A549 (cell line): ENCODE data around the gene LSM4. TPM values are rescaled to one million over a fixed set of nuclear protein-coding genes. Genes with fewer than 3 reads are reported as not detected.

Source experiments
- ATAC-seq, 2 experiments: fragments of 200-7000 bp in 1 of 2; fragments of >200 bp in 1 of 2; cut with Nextera tagmentation in 1 of 2; cut with Tn5 transposase in 1 of 2; 3 replicates each; pipeline versions ENCODE4 v1.8.0 to v1.9.1; 2018 to 2020; ENCODE audit warnings: mild to moderate bottlenecking in 1 of 2, moderate library complexity in 1 of 2
- CTCF ChIA-PET: fragments of 300-600 bp; sonication (Branson Sonifier 250); formaldehyde crosslinking; extraction: SDS; loops from one replicate; lab custom pipeline; 2021; ENCODE audit warnings: antibody characterized with exemption, inconsistent platforms; lab: Yijun Ruan, JAX
- POLR2A ChIA-PET: fragments of 350-600 bp; formaldehyde crosslinking; extraction: SDS; loops from one replicate; lab custom pipeline; 2021; ENCODE audit warnings: antibody characterized with exemption, inconsistent platforms; lab: Yijun Ruan, JAX
- DNase-seq, 2 experiments: peaks; one replicate each; pipeline versions ENCODE4 v3.0.0 to v3.0.0-alpha.2; 2011 to 2016; ENCODE audit warnings: low read depth in 1 of 2, low spot score in 1 of 2
- FAIRE-seq: peaks from 2 replicates; lab custom pipeline; 2011; peaks lifted over from hg19 to GRCh38; lab: Jason Lieb, UNC
- H3K27ac ChIP-seq, 2 experiments: fragments of >200 bp; sonication (Bioruptor Twin); formaldehyde crosslinking; 3 replicates each; pipeline ENCODE4 v1.5.1; 2016 to 2017
- H3K4me1 ChIP-seq: fragments of >200 bp; sonication (Bioruptor Twin); formaldehyde crosslinking; 3 replicates; pipeline ENCODE4 v1.6.1; 2016
- H3K4me2 ChIP-seq: fragments of >200 bp; sonication (Bioruptor Twin); formaldehyde crosslinking; 3 replicates; pipeline ENCODE4 v1.6.1; 2016
- H3K4me3 ChIP-seq: fragments of >200 bp; sonication (Bioruptor Twin); formaldehyde crosslinking; 3 replicates; pipeline ENCODE4 v1.5.1; 2016
- H3K9me3 ChIP-seq: fragments of >200 bp; sonication (Bioruptor Twin); formaldehyde crosslinking; 3 replicates; pipeline ENCODE4 v1.6.1; 2016
- CBX2 ChIP-seq: fragments of 200-600 bp; sonication (generic); IDR thresholded peaks from 2 replicates; pipeline ENCODE4 v1.6.1; 2016; ENCODE audit warnings: low read depth, mild to moderate bottlenecking, borderline replicate concordance
- CEBPB ChIP-seq, 2 experiments: fragments of >200 bp in 1 of 2; sonication (Bioruptor Twin) in 1 of 2; formaldehyde crosslinking in 1 of 2; IDR thresholded peaks; 2 replicates each; pipeline ENCODE4 v1.6.1; 2012 to 2016
- EP300 ChIP-seq, 2 experiments: fragments of >200 bp; sonication (Bioruptor Twin); formaldehyde crosslinking; IDR thresholded peaks; 2 replicates in 1 of 2; 3 replicates in 1 of 2; pipeline ENCODE4 v1.6.1; 2016 to 2017
- FOSB ChIP-seq: fragments of 250-450 bp; sonication (Bioruptor Pico); IDR thresholded peaks from 2 replicates; pipeline ENCODE4 v1.5.0; 2020; ENCODE audit warnings: mild to moderate bottlenecking, moderate library complexity
- FOSL2 ChIP-seq, 2 experiments: fragments of 450-650 bp in 1 of 2; fragments of >200 bp in 1 of 2; sonication (Bioruptor Twin) in 1 of 2; formaldehyde crosslinking; IDR thresholded peaks; 2 replicates each; pipeline versions ENCODE4 v1.5.0 to v1.6.1; 2016 to 2020; ENCODE audit warnings: mild to moderate bottlenecking in 1 of 2, moderate library complexity in 1 of 2
- FOXS1 ChIP-seq: fragments of 250-450 bp; sonication (Bioruptor Pico); IDR thresholded peaks from 2 replicates; pipeline ENCODE4 v1.5.0; 2020; ENCODE audit warnings: mild to moderate bottlenecking, moderate library complexity
- GATA3 ChIP-seq: IDR thresholded peaks from 2 replicates; pipeline ENCODE4 v1.6.1; 2012; ENCODE audit warnings: borderline replicate concordance
- JUN ChIP-seq, 2 experiments: fragments of >200 bp; sonication (Bioruptor Twin); formaldehyde crosslinking; IDR thresholded peaks; 2 replicates in 1 of 2; 3 replicates in 1 of 2; pipeline ENCODE4 v1.6.1; 2016 to 2017
- KDM1A ChIP-seq: fragments of 200-600 bp; sonication (generic); IDR thresholded peaks from 2 replicates; pipeline ENCODE4 v1.6.1; 2016; ENCODE audit warnings: low read depth, mild to moderate bottlenecking
- NPAS2 ChIP-seq: fragments of 250-450 bp; sonication (Bioruptor Pico); IDR thresholded peaks from 2 replicates; pipeline ENCODE4 v1.8.0; 2022; ENCODE audit warnings: mild to moderate bottlenecking, moderate library complexity, borderline replicate concordance
- POLR2A ChIP-seq: IDR thresholded peaks from 2 replicates; pipeline ENCODE4 v1.6.1; 2012; ENCODE audit warnings: mild to moderate bottlenecking, low read length
- POLR2AphosphoS2 ChIP-seq: conservative IDR thresholded peaks from 2 replicates; pipeline ENCODE4 v1.6.1; 2012; ENCODE audit warnings: low read length, improper control_type of control experiment, inconsistent platforms
- RARB ChIP-seq: fragments of 250-450 bp; sonication (Bioruptor Pico); IDR thresholded peaks from 2 replicates; pipeline ENCODE4 v1.8.0; 2021; ENCODE audit warnings: mild to moderate bottlenecking, moderate library complexity
- RNF2 ChIP-seq: fragments of 200-600 bp; sonication (generic); IDR thresholded peaks from 2 replicates; pipeline ENCODE4 v1.6.1; 2016; ENCODE audit warnings: low read depth, mild to moderate bottlenecking, antibody characterized with exemption, moderate library complexity, borderline replicate concordance
- SREBF2 ChIP-seq: fragments of 450-650 bp; IDR thresholded peaks from 2 replicates; pipeline ENCODE4 v1.6.1; 2014; ENCODE audit warnings: mild to moderate bottlenecking, moderate library complexity
- TP53 ChIP-seq: fragments of 250-450 bp; sonication (Bioruptor Pico); IDR thresholded peaks from 2 replicates; pipeline ENCODE4 v1.5.0; 2021; ENCODE audit warnings: mild to moderate bottlenecking, moderate library complexity
- ZNF302 ChIP-seq: fragments of 250-450 bp; sonication (Bioruptor Pico); IDR thresholded peaks from 2 replicates; pipeline ENCODE4 v1.9.0; 2021; ENCODE audit warnings: inconsistent platforms, mild to moderate bottlenecking, moderate library complexity
- ZSCAN20 ChIP-seq: fragments of 250-450 bp; sonication (Bioruptor Pico); IDR thresholded peaks from 2 replicates; pipeline ENCODE4 v1.8.0; 2022; ENCODE audit warnings: mild to moderate bottlenecking, moderate library complexity
- WGBS: methylation state at CpG from one replicate; pipeline ENCODE4 v1.1.6; 2017; ENCODE audit errors: missing lambda C conversion rate; 5-methylcytosine and 5-hydroxymethylcytosine counted together
- polyA plus RNA-seq, 4 experiments: library from polyadenylated mRNA; depleted of rRNA in 3 of 4; stranded (reverse); fragments of >200 nt; fragmentation: RNase III in 1 of 4; extraction: RNeasy Plus Mini Kit Qiagen cat#74134 plus additional on column Dnase treatment in 1 of 4; gene quantifications; 2 replicates in 3 of 4; 3 replicates in 1 of 4; pipeline ENCODE4 v1.2.3, GENCODE V29; 2011 to 2017
- TF ChIP-seq, protein P1 (sequence below): fragments of 200-600 bp; sonication (generic); IDR thresholded peaks from 2 replicates; pipeline ENCODE4 v1.6.1; 2016; ENCODE audit warnings: antibody characterized with exemption, mild to moderate bottlenecking, moderate library complexity
- TF ChIP-seq, protein P2 (sequence below): IDR thresholded peaks from 2 replicates; pipeline ENCODE4 v1.6.1; 2012
- TF ChIP-seq, protein P3 (sequence below): IDR thresholded peaks from 2 replicates; pipeline ENCODE4 v1.6.1; 2012
- TF ChIP-seq, protein P4 (sequence below): fragments of 450-650 bp; IDR thresholded peaks from 2 replicates; pipeline ENCODE4 v1.6.1; 2014; ENCODE audit warnings: antibody characterized with exemption
- TF ChIP-seq, protein P5 (sequence below): fragments of 250-450 bp; sonication (Bioruptor Pico); IDR thresholded peaks from 2 replicates; pipeline ENCODE4 v1.5.0; 2021; ENCODE audit warnings: mild to moderate bottlenecking, moderate library complexity, borderline replicate concordance
- TF ChIP-seq, protein P6 (sequence below): IDR thresholded peaks from 2 replicates; pipeline ENCODE4 v1.6.1; 2012; ENCODE audit warnings: low read depth, borderline replicate concordance
- TF ChIP-seq, protein P7 (sequence below): fragments of >200 bp; sonication (Bioruptor Twin); formaldehyde crosslinking; IDR thresholded peaks from 3 replicates; pipeline ENCODE4 v1.5.1; 2016

Gene LSM4
- polyA plus RNA-seq, 2 of the 4 experiments (the other 2 are of a cell fraction), result 154 to 169 TPM

DNA sequence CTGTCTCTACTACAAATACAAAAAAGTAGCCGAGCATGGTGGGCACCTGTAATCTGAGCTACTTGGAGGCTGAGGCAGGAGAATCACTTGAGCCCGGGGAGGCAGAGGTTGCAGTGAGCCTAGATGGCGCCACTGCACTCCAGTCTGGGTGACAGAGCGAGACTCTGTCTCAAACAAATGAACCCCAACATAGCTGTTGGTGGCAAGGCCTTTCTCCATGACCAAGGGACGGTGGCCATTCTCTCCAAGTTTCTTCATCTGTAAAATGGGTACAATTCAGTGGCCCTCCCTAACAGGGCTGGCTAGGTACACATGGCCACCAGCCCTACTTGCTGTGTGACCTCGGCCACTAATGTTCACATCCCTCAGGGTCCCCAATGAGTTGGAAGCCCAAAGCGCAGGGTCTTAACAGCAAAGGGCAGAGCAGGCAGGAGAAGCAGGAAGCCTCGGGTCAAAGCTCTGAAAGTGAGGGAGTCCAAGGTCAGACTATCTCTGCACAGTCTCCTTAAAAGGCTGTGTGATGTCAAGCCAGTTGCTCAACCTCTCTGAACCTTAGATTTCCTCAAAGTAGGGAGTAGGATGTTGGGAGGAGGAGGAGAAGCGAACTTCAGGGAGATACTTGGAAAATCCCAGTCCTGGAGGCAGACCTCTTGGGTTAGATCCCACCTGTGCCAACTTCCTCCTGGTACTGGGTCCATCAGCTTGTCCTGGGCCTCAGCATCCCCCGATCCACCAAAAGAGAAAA is 44.2 kb downstream of the LSM4 start (continued):
- TF ChIP-seq KDM1A, result peak; percentile 77; the same call in 1 of the 2 replicates
- TF ChIP-seq, protein P1, sequence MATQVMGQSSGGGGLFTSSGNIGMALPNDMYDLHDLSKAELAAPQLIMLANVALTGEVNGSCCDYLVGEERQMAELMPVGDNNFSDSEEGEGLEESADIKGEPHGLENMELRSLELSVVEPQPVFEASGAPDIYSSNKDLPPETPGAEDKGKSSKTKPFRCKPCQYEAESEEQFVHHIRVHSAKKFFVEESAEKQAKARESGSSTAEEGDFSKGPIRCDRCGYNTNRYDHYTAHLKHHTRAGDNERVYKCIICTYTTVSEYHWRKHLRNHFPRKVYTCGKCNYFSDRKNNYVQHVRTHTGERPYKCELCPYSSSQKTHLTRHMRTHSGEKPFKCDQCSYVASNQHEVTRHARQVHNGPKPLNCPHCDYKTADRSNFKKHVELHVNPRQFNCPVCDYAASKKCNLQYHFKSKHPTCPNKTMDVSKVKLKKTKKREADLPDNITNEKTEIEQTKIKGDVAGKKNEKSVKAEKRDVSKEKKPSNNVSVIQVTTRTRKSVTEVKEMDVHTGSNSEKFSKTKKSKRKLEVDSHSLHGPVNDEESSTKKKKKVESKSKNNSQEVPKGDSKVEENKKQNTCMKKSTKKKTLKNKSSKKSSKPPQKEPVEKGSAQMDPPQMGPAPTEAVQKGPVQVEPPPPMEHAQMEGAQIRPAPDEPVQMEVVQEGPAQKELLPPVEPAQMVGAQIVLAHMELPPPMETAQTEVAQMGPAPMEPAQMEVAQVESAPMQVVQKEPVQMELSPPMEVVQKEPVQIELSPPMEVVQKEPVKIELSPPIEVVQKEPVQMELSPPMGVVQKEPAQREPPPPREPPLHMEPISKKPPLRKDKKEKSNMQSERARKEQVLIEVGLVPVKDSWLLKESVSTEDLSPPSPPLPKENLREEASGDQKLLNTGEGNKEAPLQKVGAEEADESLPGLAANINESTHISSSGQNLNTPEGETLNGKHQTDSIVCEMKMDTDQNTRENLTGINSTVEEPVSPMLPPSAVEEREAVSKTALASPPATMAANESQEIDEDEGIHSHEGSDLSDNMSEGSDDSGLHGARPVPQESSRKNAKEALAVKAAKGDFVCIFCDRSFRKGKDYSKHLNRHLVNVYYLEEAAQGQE, result no peak

DNA sequence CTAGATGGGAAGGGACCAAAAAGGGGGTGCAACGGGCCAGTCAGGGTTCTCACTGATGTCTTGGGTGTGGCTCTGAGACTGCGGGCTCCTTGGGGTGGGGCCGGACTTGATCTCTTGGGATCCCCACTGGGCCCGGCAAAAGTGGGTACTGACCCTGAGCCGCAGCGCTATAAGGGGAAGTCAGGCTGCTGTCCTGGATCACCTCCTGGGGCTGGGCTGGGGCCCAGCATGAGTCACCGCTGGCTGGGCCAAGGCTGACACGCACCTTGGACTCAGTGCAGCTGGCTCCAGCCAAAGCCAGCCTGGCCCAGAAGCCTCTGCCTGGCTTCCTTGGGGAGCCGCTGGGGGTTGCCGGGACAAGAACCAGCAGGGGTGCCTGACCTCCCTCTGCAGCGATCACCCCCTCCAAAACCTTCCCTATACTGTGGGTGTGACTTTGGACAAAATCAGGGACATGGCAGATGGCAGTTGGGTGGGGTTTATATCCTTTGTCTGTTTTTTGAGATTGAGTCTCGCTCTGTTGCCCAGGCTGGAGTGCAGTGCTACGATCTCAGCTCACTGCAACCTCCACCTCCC is 48.0 kb downstream of the LSM4 start:
- FAIRE-seq (no peak), DNase-seq (peak; percentile 72 to 81), ATAC-seq (peak; percentile 77 to 87)
- Histone ChIP-seq H3K9me3 (no peaks in the 10 kb centered on the region), H3K4me3 (peak overlapping the region; percentile 25; the same call in 1 of the 3 replicates), H3K4me2 (peak overlapping the region; percentile 88), H3K4me1 (peaks cover 52% of the 10 kb centered on the region), H3K27ac (peak overlapping the region; percentile 88 to 94)
- ChIA-PET CTCF (interaction anchor here (1.1 to 10.2 kb wide), 8 partner anchors 14 to 145 kb away, joined by 3 to 158 read pairs (median 6); partner anchors contain the start of genes LSM4 and SSBP4), POLR2A (interaction anchor here (1.0 to 1.4 kb wide), 5 partner anchors 18 to 64 kb away, joined by 3 to 10 read pairs (median 5); partner anchors contain the start of gene LSM4)
- WGBS, result 8% methylated on average over 4 of the region's 13 CpGs
- TF ChIP-seq EP300 (IDR thresholded peaks at IDR 0.05) (no peak), GATA3 (no peak), FOSB (peak; percentile 36; the same call in 1 of the 2 replicates), JUN (IDR thresholded peaks at IDR 0.05) (peak in 1 of 2 experiments; percentile 51; a peak in 1 of 5 replicates), ZNF302 (no peak), FOXS1 (CRISPR knock-in tag) (no peak), ZSCAN20 (no peak), RARB (CRISPR knock-in tag) (no peak; the same call in 1 of the 2 replicates), SREBF2 (no peak), NPAS2 (CRISPR knock-in tag) (no peak), CBX2 (no peak), CEBPB (IDR thresholded peaks at IDR 0.05) (no peak), POLR2A (no peak), FOSL2 (IDR thresholded peaks at IDR 0.05) (peak; percentile 50; the same call in 1 of the 2 replicates), FOSL2 (CRISPR knock-in tag; IDR thresholded peaks at IDR 0.05) (peak; percentile 95), POLR2AphosphoS2 (peak; percentile 94), TP53 (CRISPR knock-in tag) (no peak), RNF2 (no peak)
- TF ChIP-seq, protein P2, sequence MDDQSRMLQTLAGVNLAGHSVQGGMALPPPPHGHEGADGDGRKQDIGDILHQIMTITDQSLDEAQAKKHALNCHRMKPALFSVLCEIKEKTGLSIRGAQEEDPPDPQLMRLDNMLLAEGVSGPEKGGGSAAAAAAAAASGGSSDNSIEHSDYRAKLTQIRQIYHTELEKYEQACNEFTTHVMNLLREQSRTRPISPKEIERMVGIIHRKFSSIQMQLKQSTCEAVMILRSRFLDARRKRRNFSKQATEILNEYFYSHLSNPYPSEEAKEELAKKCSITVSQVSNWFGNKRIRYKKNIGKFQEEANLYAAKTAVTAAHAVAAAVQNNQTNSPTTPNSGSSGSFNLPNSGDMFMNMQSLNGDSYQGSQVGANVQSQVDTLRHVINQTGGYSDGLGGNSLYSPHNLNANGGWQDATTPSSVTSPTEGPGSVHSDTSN, result no peak
- TF ChIP-seq, protein P3, sequence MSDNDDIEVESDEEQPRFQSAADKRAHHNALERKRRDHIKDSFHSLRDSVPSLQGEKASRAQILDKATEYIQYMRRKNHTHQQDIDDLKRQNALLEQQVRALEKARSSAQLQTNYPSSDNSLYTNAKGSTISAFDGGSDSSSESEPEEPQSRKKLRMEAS, result peak; percentile 37
- TF ChIP-seq, protein P4, sequence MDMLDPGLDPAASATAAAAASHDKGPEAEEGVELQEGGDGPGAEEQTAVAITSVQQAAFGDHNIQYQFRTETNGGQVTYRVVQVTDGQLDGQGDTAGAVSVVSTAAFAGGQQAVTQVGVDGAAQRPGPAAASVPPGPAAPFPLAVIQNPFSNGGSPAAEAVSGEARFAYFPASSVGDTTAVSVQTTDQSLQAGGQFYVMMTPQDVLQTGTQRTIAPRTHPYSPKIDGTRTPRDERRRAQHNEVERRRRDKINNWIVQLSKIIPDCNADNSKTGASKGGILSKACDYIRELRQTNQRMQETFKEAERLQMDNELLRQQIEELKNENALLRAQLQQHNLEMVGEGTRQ, result no peak
- TF ChIP-seq, protein P5, sequence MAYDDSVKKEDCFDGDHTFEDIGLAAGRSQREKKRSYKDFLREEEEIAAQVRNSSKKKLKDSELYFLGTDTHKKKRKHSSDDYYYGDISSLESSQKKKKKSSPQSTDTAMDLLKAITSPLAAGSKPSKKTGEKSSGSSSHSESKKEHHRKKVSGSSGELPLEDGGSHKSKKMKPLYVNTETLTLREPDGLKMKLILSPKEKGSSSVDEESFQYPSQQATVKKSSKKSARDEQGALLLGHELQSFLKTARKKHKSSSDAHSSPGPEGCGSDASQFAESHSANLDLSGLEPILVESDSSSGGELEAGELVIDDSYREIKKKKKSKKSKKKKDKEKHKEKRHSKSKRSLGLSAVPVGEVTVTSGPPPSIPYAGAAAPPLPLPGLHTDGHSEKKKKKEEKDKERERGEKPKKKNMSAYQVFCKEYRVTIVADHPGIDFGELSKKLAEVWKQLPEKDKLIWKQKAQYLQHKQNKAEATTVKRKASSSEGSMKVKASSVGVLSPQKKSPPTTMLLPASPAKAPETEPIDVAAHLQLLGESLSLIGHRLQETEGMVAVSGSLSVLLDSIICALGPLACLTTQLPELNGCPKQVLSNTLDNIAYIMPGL (CRISPR knock-in tag), result no peak
- TF ChIP-seq, protein P6, sequence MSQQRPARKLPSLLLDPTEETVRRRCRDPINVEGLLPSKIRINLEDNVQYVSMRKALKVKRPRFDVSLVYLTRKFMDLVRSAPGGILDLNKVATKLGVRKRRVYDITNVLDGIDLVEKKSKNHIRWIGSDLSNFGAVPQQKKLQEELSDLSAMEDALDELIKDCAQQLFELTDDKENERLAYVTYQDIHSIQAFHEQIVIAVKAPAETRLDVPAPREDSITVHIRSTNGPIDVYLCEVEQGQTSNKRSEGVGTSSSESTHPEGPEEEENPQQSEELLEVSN, result no peak
- TF ChIP-seq, protein P7, sequence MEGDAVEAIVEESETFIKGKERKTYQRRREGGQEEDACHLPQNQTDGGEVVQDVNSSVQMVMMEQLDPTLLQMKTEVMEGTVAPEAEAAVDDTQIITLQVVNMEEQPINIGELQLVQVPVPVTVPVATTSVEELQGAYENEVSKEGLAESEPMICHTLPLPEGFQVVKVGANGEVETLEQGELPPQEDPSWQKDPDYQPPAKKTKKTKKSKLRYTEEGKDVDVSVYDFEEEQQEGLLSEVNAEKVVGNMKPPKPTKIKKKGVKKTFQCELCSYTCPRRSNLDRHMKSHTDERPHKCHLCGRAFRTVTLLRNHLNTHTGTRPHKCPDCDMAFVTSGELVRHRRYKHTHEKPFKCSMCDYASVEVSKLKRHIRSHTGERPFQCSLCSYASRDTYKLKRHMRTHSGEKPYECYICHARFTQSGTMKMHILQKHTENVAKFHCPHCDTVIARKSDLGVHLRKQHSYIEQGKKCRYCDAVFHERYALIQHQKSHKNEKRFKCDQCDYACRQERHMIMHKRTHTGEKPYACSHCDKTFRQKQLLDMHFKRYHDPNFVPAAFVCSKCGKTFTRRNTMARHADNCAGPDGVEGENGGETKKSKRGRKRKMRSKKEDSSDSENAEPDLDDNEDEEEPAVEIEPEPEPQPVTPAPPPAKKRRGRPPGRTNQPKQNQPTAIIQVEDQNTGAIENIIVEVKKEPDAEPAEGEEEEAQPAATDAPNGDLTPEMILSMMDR, result no peak
